ENCODE data around the gene LRRK1.

- TF ChIP-seq CTCF (IDR thresholded peaks at IDR 0.05) (no peak; the same call in 2 of the 3 replicates), MAX (IDR thresholded peaks at IDR 0.05) (peak; percentile 98), REST (IDR thresholded peaks at IDR 0.05) (no peak), PHF8 (IDR thresholded peaks at IDR 0.05; ENCODE audit: borderline replicate concordance, low read depth) (no peak), ZFP36 (IDR thresholded peaks at IDR 0.05; ENCODE audit: borderline replicate concordance, partially characterized antibody) (no peak), HDAC2 (IDR thresholded peaks at IDR 0.05) (no peak), RNF2 (IDR thresholded peaks at IDR 0.05; ENCODE audit: borderline replicate concordance, low read depth) (no peak)
These were observed 40.2 kb downstream of the LRRK1 start for GRCh38 chr15:100959066-100960050.

All from A549 (cell line).